Aorta (tissue), 5 donors: ENCODE results near the gene FAM162B. TPM values are rescaled to one million over a fixed set of nuclear protein-coding genes. Genes with fewer than 3 reads are reported as not detected.
"Not testable (repeated sequence)": the region's sequence is repeated elsewhere in the genome, so short reads cannot be mapped to it uniquely, and the experiment has no call there.

ENCODE experiments used
- ATAC-seq: fragments of 200-7000 bp; cut with Tn5 transposase; one replicate; pipeline ENCODE4 v1.9.1; 2022; ENCODE audit warnings: moderate library complexity; ENCODE audit not compliant: low FRiP score
- DNase-seq, 2 donors: peaks; one replicate each; pipeline ENCODE4 v3.0.0-alpha.2; 2020
- H3K27ac ChIP-seq, 2 donors: one replicate each; pipeline ENCODE4 v1.5.1; 2013; ENCODE audit warnings: low read length in 2 of 2, mild to moderate bottlenecking in 2 of 2, moderate library complexity in 2 of 2, control low read depth in 1 of 2, inconsistent platforms in 1 of 2, low read depth in 1 of 2
- H3K27me3 ChIP-seq, 2 donors: one replicate each; pipeline ENCODE4 v1.6.1; 2013; ENCODE audit warnings: control low read depth in 1 of 2, low read length in 1 of 2, mild to moderate bottlenecking in 1 of 2, moderate library complexity in 1 of 2; ENCODE audit not compliant: insufficient read depth in 2 of 2, control insufficient read depth in 1 of 2
- H3K36me3 ChIP-seq, 2 donors: one replicate each; pipeline ENCODE4 v1.6.1; 2013; ENCODE audit warnings: control low read depth in 1 of 2, low read length in 1 of 2, mild to moderate bottlenecking in 1 of 2; ENCODE audit not compliant: insufficient read depth in 2 of 2, control insufficient read depth in 1 of 2
- H3K4me1 ChIP-seq, 2 donors: one replicate each; pipeline ENCODE4 v1.6.1; 2013; ENCODE audit warnings: low read length in 2 of 2, control low read depth in 1 of 2, mild to moderate bottlenecking in 1 of 2, moderate library complexity in 1 of 2; ENCODE audit not compliant: insufficient read depth in 2 of 2, control insufficient read depth in 1 of 2
- H3K4me3 ChIP-seq, 2 donors: one replicate each; pipeline ENCODE4 v1.5.1; 2013; ENCODE audit warnings: low read length in 2 of 2, control low read depth in 1 of 2, mild to moderate bottlenecking in 1 of 2
- H3K9me3 ChIP-seq: one replicate; pipeline ENCODE4 v1.6.1; 2013; ENCODE audit warnings: mild to moderate bottlenecking, low read length; ENCODE audit not compliant: control insufficient read depth
- WGBS, 2 donors: extraction: QIAGEN DNeasy Blood & Tissue Kit; methylation state at CpG; one replicate each; pipeline ENCODE4 v1.1.7; 2013; 5-methylcytosine and 5-hydroxymethylcytosine counted together
- intact Hi-C, 2 donors: fragments of 100-400 bp; cut with DNase I; formaldehyde crosslinking; loops; one replicate each; pipeline versions ENCODE4 v1.14.2 to v1.15.0; 2022
- polyA plus RNA-seq, 2 donors: library from polyadenylated mRNA; stranded (reverse); fragments of 200-250 nt; gene quantifications; one replicate each; pipeline ENCODE4 v1.2.3, GENCODE V29; 2013
- total RNA-seq, 2 donors: library from RNA; stranded (reverse); fragmentation: NEBNext Ultra II Directional; extraction: Animal tissue kit (Norgen Biotek cat#: 25700); gene quantifications; one replicate each; pipeline ENCODE4 v1.2.1, GENCODE V29; 2021
- donor health status: healthy with polysubstance abuse.
- donor health status: Bipolar disorder and iron deficiency.
- donor health status: DM: no; HTN: no; CAD: no.
- donor health status: DM: no; HTN: no; CAD: no.
- donor health status: DM: yes; HTN: yes; CAD: no.

The FAM162B gene
- total and polyA plus RNA-seq, 4 donors, result 0.88 to 6.2 (median 3.2) TPM; not detected in 1

DNA sequence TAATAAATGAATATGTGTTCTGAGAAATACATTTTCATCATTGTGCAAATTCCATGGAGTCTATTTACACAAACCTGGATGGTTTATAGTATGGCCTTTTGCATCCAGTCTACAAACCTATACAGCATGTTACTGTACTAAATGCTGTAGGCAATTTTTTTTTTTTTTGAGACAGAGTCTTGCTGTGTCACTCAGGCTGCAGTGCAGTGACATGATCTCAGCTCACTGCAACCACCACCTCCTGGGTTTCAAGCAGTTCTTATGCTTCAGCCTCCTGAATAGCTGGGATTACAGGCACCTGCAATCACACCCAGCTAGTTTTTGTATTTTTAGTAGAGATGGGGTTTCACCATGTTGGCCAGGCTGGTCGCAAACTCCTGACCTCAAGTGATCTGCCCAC lies 61.6 kb downstream of the FAM162B start:
- H3K27ac ChIP-seq, H3K27me3 ChIP-seq, H3K9me3 ChIP-seq, DNase-seq, ATAC-seq, H3K4me3 ChIP-seq, intact Hi-C loops, H3K4me1 ChIP-seq, H3K36me3 ChIP-seq: not testable (repeated sequence)
- WGBS, 2 donors, result 89 to 100% methylated on average over 1 of the region's 1 CpG

Other genes starting within 250 kb of the FAM162B start
- gene TRAPPC3L, start 220.0 kb downstream of the FAM162B start, total RNA-seq, result under 1 TPM; 0.36 to 0.55 TPM
- 1 to 10 TPM in 1 of 2 donors, under 1 TPM in 1; 0.54 to 1.8 TPM for gene TRAPPC3L, start 220.0 kb downstream of the FAM162B start, polyA plus RNA-seq
- gene CALHM4, start 212.0 kb downstream of the FAM162B start, total RNA-seq, result not detected
- gene CALHM4, start 212.0 kb downstream of the FAM162B start, polyA plus RNA-seq, result under 1 TPM in 1 of 2 donors, not detected in 1; 0.26 TPM
- gene RWDD1, start 194.2 kb downstream of the FAM162B start, total RNA-seq, result 10 to 100 TPM; 40.2 to 41.9 TPM
- 100 to 1,000 TPM in 1 of 2 donors, 10 to 100 TPM in 1; 74.7 to 111 TPM for gene RWDD1, start 194.2 kb downstream of the FAM162B start, polyA plus RNA-seq
- gene RSPH4A, start 149.2 kb downstream of the FAM162B start, total RNA-seq, result under 1 TPM; 0.48 to 0.68 TPM
- gene RSPH4A, start 149.2 kb downstream of the FAM162B start, polyA plus RNA-seq, result under 1 TPM in 1 of 2 donors, not detected in 1; 0.51 TPM
- 10 to 100 TPM; 11.4 TPM for gene ZUP1, start 97.0 kb downstream of the FAM162B start, total RNA-seq
- 1 to 10 TPM; 4.6 to 7.1 TPM for gene ZUP1, start 97.0 kb downstream of the FAM162B start, polyA plus RNA-seq
- gene KPNA5, start 84.5 kb downstream of the FAM162B start, total RNA-seq, result 10 to 100 TPM; 18.9 to 21.7 TPM
- 1 to 10 TPM; 3.4 to 3.8 TPM for gene KPNA5, start 84.5 kb downstream of the FAM162B start, polyA plus RNA-seq
- not detected for gene GPRC6A, start 63.4 kb upstream of the FAM162B start, total RNA-seq
- gene GPRC6A, start 63.4 kb upstream of the FAM162B start, polyA plus RNA-seq, result not detected
- gene RFX6, start 111.5 kb upstream of the FAM162B start, total RNA-seq, result not detected
- gene RFX6, start 111.5 kb upstream of the FAM162B start, polyA plus RNA-seq, result not detected